ENCODE results near the gene SPATS2L. TPM values are rescaled to one million over a fixed set of nuclear protein-coding genes. Genes with fewer than 3 reads are reported as not detected.
A peak's percentile ranks its signal among the peaks of the same experiment; 100 is the strongest.
"Not testable (repeated sequence)": the region's sequence is repeated elsewhere in the genome, so short reads cannot be mapped to it uniquely, and the experiment has no call there.

The SPATS2L gene
- total RNA-seq, 2 donors from 2014 or later: 17.8 to 36.8 TPM

- no peak overlapping the region for H3K27ac Mint-ChIP-seq
- no peaks in the 10 kb centered on the region for H3K36me3 Mint-ChIP-seq (ENCODE audit: insufficient read depth in 2 of 2)
These were observed 29.2 kb downstream of the SPATS2L start for GRCh38 chr2:200335657-200336056.

GRCh38 chr2:200336980-200337615, 30.6 kb downstream of the SPATS2L start:
- H3K4me1 Mint-ChIP-seq (ENCODE audit: low read depth): peaks cover 7% of the 10 kb centered on the region
- H3K36me3 Mint-ChIP-seq (ENCODE audit: insufficient read depth in 2 of 2): no peaks in the 10 kb centered on the region
- ATAC-seq (replicated peaks in 1 of 2): no peak
- H3K9me3 Mint-ChIP-seq: no peaks in the 10 kb centered on the region
- no peak overlapping the region for H3K27ac Mint-ChIP-seq
- no peak overlapping the region for H3K4me3 Mint-ChIP-seq
- H3K27me3 Mint-ChIP-seq (ENCODE audit: low read depth): no peaks in the 10 kb centered on the region
- DNase-seq: no peak

More at GRCh38 chr2:200335657-200336056, 29.2 kb downstream of the SPATS2L start:
- no peaks in the 10 kb centered on the region for H3K9me3 Mint-ChIP-seq
- H3K27me3 Mint-ChIP-seq (ENCODE audit: low read depth): no peaks in the 10 kb centered on the region
- no peak for DNase-seq
- H3K4me1 Mint-ChIP-seq (ENCODE audit: low read depth): no peaks in the 10 kb centered on the region
- H3K4me3 Mint-ChIP-seq: no peak overlapping the region
- ATAC-seq (replicated peaks in 1 of 2): no peak

GRCh38 chr2:200337621-200338020, 31.1 kb downstream of the SPATS2L start:
- Mint-ChIP-seq H3K4me3 (no peak overlapping the region), H3K9me3 (no peaks in the 10 kb centered on the region), H3K36me3 (ENCODE audit: insufficient read depth in 2 of 2) (no peaks in the 10 kb centered on the region), H3K4me1 (ENCODE audit: low read depth) (peaks cover 7% of the 10 kb centered on the region), H3K27ac (no peak overlapping the region), H3K27me3 (ENCODE audit: low read depth) (no peaks in the 10 kb centered on the region)
- DNase-seq (no peak), ATAC-seq (replicated peaks in 1 of 2) (no peak)

GRCh38 chr2:200338692-200339091, 32.2 kb downstream of the SPATS2L start:
- no peak for DNase-seq
- H3K4me3 Mint-ChIP-seq: no peak overlapping the region
- no peak for ATAC-seq (replicated peaks in 1 of 2)

GRCh38 chr2:200340508-200341224, 34.2 kb downstream of the SPATS2L start:
- Mint-ChIP-seq H3K4me3 (no peak overlapping the region), H3K27me3 (ENCODE audit: low read depth) (no peaks in the 10 kb centered on the region), H3K9me3 (no peaks in the 10 kb centered on the region), H3K27ac (no peak overlapping the region), H3K4me1 (ENCODE audit: low read depth) (peaks cover 7% of the 10 kb centered on the region), H3K36me3 (ENCODE audit: insufficient read depth in 2 of 2) (no peaks in the 10 kb centered on the region)
- DNase-seq (no peak), ATAC-seq (replicated peaks in 1 of 2) (no peak)

More at GRCh38 chr2:200338692-200339091, 32.2 kb downstream of the SPATS2L start:
- Mint-ChIP-seq H3K9me3 (no peaks in the 10 kb centered on the region), H3K27ac (no peak overlapping the region), H3K4me1 (ENCODE audit: low read depth) (peaks cover 7% of the 10 kb centered on the region), H3K27me3 (ENCODE audit: low read depth) (no peaks in the 10 kb centered on the region), H3K36me3 (ENCODE audit: insufficient read depth in 2 of 2) (no peaks in the 10 kb centered on the region)

- H3K36me3 Mint-ChIP-seq (ENCODE audit: insufficient read depth in 2 of 2): no peaks in the 10 kb centered on the region
- no peak overlapping the region for H3K27ac Mint-ChIP-seq
- no peak for DNase-seq
- no peak overlapping the region for H3K4me3 Mint-ChIP-seq
- peaks cover 7% of the 10 kb centered on the region for H3K4me1 Mint-ChIP-seq (ENCODE audit: low read depth)
- H3K27me3 Mint-ChIP-seq (ENCODE audit: low read depth): no peaks in the 10 kb centered on the region
- ATAC-seq (replicated peaks in 1 of 2): no peak
- H3K9me3 Mint-ChIP-seq: no peaks in the 10 kb centered on the region
These were observed 34.9 kb downstream of the SPATS2L start for GRCh38 chr2:200341376-200341775.

- DNase-seq (no peak), ATAC-seq (replicated peaks in 1 of 2) (no peak)
- H3K4me3 Mint-ChIP-seq: no peak overlapping the region
- peaks cover 7% of the 10 kb centered on the region for H3K4me1 Mint-ChIP-seq (ENCODE audit: low read depth)
- H3K27ac Mint-ChIP-seq: no peak overlapping the region
- H3K9me3 Mint-ChIP-seq: no peaks in the 10 kb centered on the region
- H3K36me3 Mint-ChIP-seq (ENCODE audit: insufficient read depth in 2 of 2): no peaks in the 10 kb centered on the region
- no peaks in the 10 kb centered on the region for H3K27me3 Mint-ChIP-seq (ENCODE audit: low read depth)
These were observed 35.7 kb downstream of the SPATS2L start for GRCh38 chr2:200342235-200342634.

GRCh38 chr2:200342654-200343053, 36.2 kb downstream of the SPATS2L start:
- DNase-seq (no peak), ATAC-seq (replicated peaks in 1 of 2) (no peak)
- Mint-ChIP-seq H3K9me3 (no peaks in the 10 kb centered on the region), H3K27me3 (ENCODE audit: low read depth) (no peaks in the 10 kb centered on the region), H3K4me1 (ENCODE audit: low read depth) (peaks cover 7% of the 10 kb centered on the region), H3K4me3 (no peak overlapping the region), H3K36me3 (ENCODE audit: insufficient read depth in 2 of 2) (no peaks in the 10 kb centered on the region), H3K27ac (no peak overlapping the region)

- not testable (repeated sequence) for DNase-seq; H3K4me1 Mint-ChIP-seq (ENCODE audit: low read depth); H3K4me3 Mint-ChIP-seq; H3K9me3 Mint-ChIP-seq; H3K36me3 Mint-ChIP-seq (ENCODE audit: insufficient read depth in 2 of 2); H3K27ac Mint-ChIP-seq; H3K27me3 Mint-ChIP-seq (ENCODE audit: low read depth); ATAC-seq (replicated peaks in 1 of 2)
These were observed 37.7 kb downstream of the SPATS2L start for GRCh38 chr2:200344202-200344601.

GRCh38 chr2:200345975-200346374, 39.5 kb downstream of the SPATS2L start:
- Mint-ChIP-seq H3K4me1 (ENCODE audit: low read depth) (peaks cover 6% of the 10 kb centered on the region), H3K36me3 (ENCODE audit: insufficient read depth in 2 of 2) (no peaks in the 10 kb centered on the region), H3K27ac (peak overlapping the region; percentile 13)

GRCh38 chr2:200347301-200347700, 40.8 kb downstream of the SPATS2L start:
- Mint-ChIP-seq H3K27ac (no peak overlapping the region), H3K36me3 (ENCODE audit: insufficient read depth in 2 of 2) (no peaks in the 10 kb centered on the region), H3K9me3 (no peaks in the 10 kb centered on the region), H3K4me1 (ENCODE audit: low read depth) (no peaks in the 10 kb centered on the region), H3K4me3 (no peak overlapping the region), H3K27me3 (ENCODE audit: low read depth) (no peaks in the 10 kb centered on the region)
- no peak for ATAC-seq (replicated peaks in 1 of 2)
- DNase-seq: no peak

More at GRCh38 chr2:200345975-200346374, 39.5 kb downstream of the SPATS2L start:
- ATAC-seq (replicated peaks in 1 of 2): no peak
- no peak for DNase-seq
- no peaks in the 10 kb centered on the region for H3K27me3 Mint-ChIP-seq (ENCODE audit: low read depth)
- H3K9me3 Mint-ChIP-seq: no peaks in the 10 kb centered on the region
- H3K4me3 Mint-ChIP-seq: no peak overlapping the region

GRCh38 chr2:200348897-200349563, 42.5 kb downstream of the SPATS2L start:
- no peaks in the 10 kb centered on the region for H3K36me3 Mint-ChIP-seq (ENCODE audit: insufficient read depth in 2 of 2)
- DNase-seq: no peak

GRCh38 chr2:200349868-200350267, 43.4 kb downstream of the SPATS2L start:
- no peak overlapping the region for H3K27ac Mint-ChIP-seq
- ATAC-seq (replicated peaks in 1 of 2) (no peak), DNase-seq (no peak)

More at GRCh38 chr2:200348897-200349563, 42.5 kb downstream of the SPATS2L start:
- no peak for ATAC-seq (replicated peaks in 1 of 2)
- no peaks in the 10 kb centered on the region for H3K27me3 Mint-ChIP-seq (ENCODE audit: low read depth)
- H3K27ac Mint-ChIP-seq: no peak overlapping the region
- no peak overlapping the region for H3K4me3 Mint-ChIP-seq
- H3K9me3 Mint-ChIP-seq: no peaks in the 10 kb centered on the region
- no peaks in the 10 kb centered on the region for H3K4me1 Mint-ChIP-seq (ENCODE audit: low read depth)

More at GRCh38 chr2:200349868-200350267, 43.4 kb downstream of the SPATS2L start:
- Mint-ChIP-seq H3K9me3 (no peaks in the 10 kb centered on the region), H3K4me1 (ENCODE audit: low read depth) (no peaks in the 10 kb centered on the region), H3K36me3 (ENCODE audit: insufficient read depth in 2 of 2) (no peaks in the 10 kb centered on the region), H3K27me3 (ENCODE audit: low read depth) (no peaks in the 10 kb centered on the region), H3K4me3 (no peak overlapping the region)

All from activated T-cell treated with anti-CD3 and anti-CD28 coated beads, Interleukin-2, amount 50 U/mL, for 72 hours (primary cell).